Esophagus squamous epithelium (tissue), 5 donors: ENCODE results near the gene COPG1. TPM values are rescaled to one million over a fixed set of nuclear protein-coding genes. Genes with fewer than 3 reads are reported as not detected.

Source experiments
- DNase-seq: peaks from one replicate; lab custom pipeline; 2025; lab: John Stamatoyannopoulos, UW
- H3K27ac ChIP-seq, 4 donors: fragments of 200-600 bp; sonication (generic); one replicate each; pipeline ENCODE4 v1.5.1; 2016 to 2019; ENCODE audit warnings: mild to moderate bottlenecking in 1 of 4
- H3K27me3 ChIP-seq, 4 donors: fragments of 200-600 bp; sonication (generic); 1 replicate in 3 of 4; 2 replicates in 1 of 4; pipeline versions ENCODE4 v1.5.1 to v1.6.0; 2017 to 2021; ENCODE audit warnings: antibody characterized with exemption in 1 of 4
- H3K36me3 ChIP-seq, 3 donors: fragments of 200-600 bp; sonication (generic); one replicate each; pipeline ENCODE4 v1.5.1; 2016 to 2019
- H3K4me1 ChIP-seq, 3 donors: fragments of 200-600 bp; sonication (generic); one replicate each; pipeline ENCODE4 v1.5.1; 2017 to 2019
- H3K4me3 ChIP-seq, 4 donors: fragments of 200-600 bp; sonication (generic); 1 replicate in 3 of 4; 2 replicates in 1 of 4; pipeline ENCODE4 v1.5.1; 2016 to 2019; ENCODE audit warnings: mild to moderate bottlenecking in 2 of 4, moderate library complexity in 1 of 4
- H3K9me3 ChIP-seq, 3 donors: fragments of 200-600 bp; sonication (generic); one replicate each; pipeline ENCODE4 v1.5.1; 2016 to 2019
- CTCF ChIP-seq, 6 experiments: fragments of 450-650 bp in 4 of 6; fragments of 200-600 bp in 2 of 6; sonication (generic) in 2 of 6; IDR thresholded peaks; one replicate each; pipeline ENCODE4 v1.5.1; 2016 to 2019; ENCODE audit warnings: antibody characterized with exemption in 6 of 6, mild to moderate bottlenecking in 4 of 6, moderate library complexity in 4 of 6
- POLR2A ChIP-seq, 4 donors: fragments of 450-650 bp; IDR thresholded peaks; one replicate each; pipeline ENCODE4 v1.6.1; 2017; ENCODE audit warnings: antibody characterized with exemption in 4 of 4, mild to moderate bottlenecking in 4 of 4, moderate library complexity in 3 of 4
- WGBS, 2 donors: methylation state at CpG; one replicate each; pipeline ENCODE4 v1.1.5; 2018; 5-methylcytosine and 5-hydroxymethylcytosine counted together
- intact Hi-C: fragments of 100-400 bp; cut with DNase I; formaldehyde crosslinking; loops from one replicate; pipeline ENCODE4 v1.15.0; 2022
- total RNA-seq, 4 donors: library from RNA; depleted of rRNA; stranded (reverse); fragments of >200 nt; gene quantifications; one replicate each; pipeline ENCODE4 v1.1.0, GENCODE V29; 2016
- donor health status: DM: yes; HTN: yes; CAD: no.

The COPG1 gene
- total RNA-seq, 4 donors from 2014 or later = 68.3 to 121 (median 104) TPM

DNA sequence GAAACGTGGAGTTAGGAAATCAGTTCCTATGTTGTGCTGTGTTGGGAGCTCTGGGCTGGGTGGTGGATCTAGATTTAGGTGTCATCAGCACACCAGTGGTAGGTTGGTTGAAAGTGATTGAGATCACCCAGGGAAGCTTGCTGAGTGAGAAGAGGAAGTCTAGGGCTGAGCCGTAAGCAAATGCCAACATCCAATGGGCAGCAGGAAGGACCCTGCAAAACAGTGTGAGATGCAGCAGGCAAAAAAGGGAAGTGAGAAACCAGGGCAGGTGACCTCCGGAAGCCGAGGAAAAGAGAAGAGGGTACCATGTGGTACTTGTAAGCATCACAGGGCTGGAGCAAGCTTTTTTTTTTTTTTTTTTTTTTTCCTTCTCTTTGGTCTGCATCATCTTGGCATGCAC lies 15.9 kb upstream of the COPG1 start:
- Histone ChIP-seq H3K27me3 (no peaks in the 10 kb centered on the region), H3K4me1 (peaks cover 13 to 34% (median 18%) of the 10 kb centered on the region in 3 donors), H3K9me3 (no peaks in the 10 kb centered on the region), H3K4me3 (no peak overlapping the region), H3K36me3 (no peaks in the 10 kb centered on the region), H3K27ac (peak overlapping the region in 2 of 4 donors; percentile 37 to 39)
- TF ChIP-seq CTCF (IDR thresholded peaks at IDR 0.05) (no peak), POLR2A (IDR thresholded peaks at IDR 0.05) (peak in 1 of 4 donors; percentile 11)
- peak; percentile 15 for DNase-seq
- 42 to 62% methylated on average over 4 of the region's 4 CpGs for WGBS, 2 donors
- intact Hi-C loops = no loop called here

- peaks cover 9 to 34% (median 12%) of the 10 kb centered on the region in 3 donors for H3K4me1 ChIP-seq
- TF ChIP-seq CTCF (IDR thresholded peaks at IDR 0.05) (no peak), POLR2A (IDR thresholded peaks at IDR 0.05) (no peak)
- WGBS, 2 donors = 57 to 81% methylated on average over 3 of the region's 3 CpGs
- intact Hi-C loops = no loop called here
- no peaks in the 10 kb centered on the region for H3K9me3 ChIP-seq
- no peak overlapping the region for H3K4me3 ChIP-seq
- no peaks in the 10 kb centered on the region for H3K36me3 ChIP-seq
- no peak overlapping the region for H3K27ac ChIP-seq
- no peaks in the 10 kb centered on the region for H3K27me3 ChIP-seq
- DNase-seq = no peak
Observed at GRCh38 chr3:129234441-129234840, 15.0 kb upstream of the COPG1 start.

DNA sequence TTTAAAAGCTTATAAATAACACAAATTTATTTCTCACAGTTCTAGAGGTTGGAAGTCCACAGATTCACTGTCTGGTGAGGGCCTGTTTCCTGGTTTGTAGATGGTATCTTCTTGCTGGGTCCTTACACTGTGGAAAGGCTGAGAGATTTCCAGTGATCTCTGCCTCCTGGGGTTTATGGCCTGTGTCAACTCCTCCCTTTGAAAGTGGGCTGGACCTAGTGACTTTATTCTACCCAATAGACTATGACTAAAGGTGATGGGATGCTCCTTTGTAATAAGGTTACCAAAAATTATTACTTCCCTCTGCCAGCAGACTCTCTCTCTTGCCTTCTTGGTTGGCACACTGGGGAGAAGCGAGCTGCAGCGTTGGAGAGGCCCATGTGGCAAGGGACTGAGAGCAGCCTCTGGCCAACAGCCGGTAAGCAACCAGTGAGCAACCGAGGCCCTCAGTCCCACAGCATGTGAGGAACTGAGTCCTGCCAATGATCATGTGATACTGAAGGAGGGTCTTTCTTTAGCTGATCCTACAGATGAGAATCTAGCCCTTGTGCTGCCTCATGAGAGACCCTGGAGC lies 14.0 kb upstream of the COPG1 start:
- Histone ChIP-seq H3K9me3 (no peaks in the 10 kb centered on the region), H3K36me3 (no peaks in the 10 kb centered on the region), H3K4me3 (no peak overlapping the region), H3K4me1 (peaks cover 14 to 34% (median 14%) of the 10 kb centered on the region in 3 donors), H3K27ac (no peak overlapping the region), H3K27me3 (no peaks in the 10 kb centered on the region)
- no peak for DNase-seq
- 79 to 98% methylated on average over 4 of the region's 4 CpGs for WGBS, 2 donors
- intact Hi-C loops = no loop called here
- TF ChIP-seq POLR2A (IDR thresholded peaks at IDR 0.05) (no peak), CTCF (IDR thresholded peaks at IDR 0.05) (no peak)

GRCh38 chr3:129238945-129239705 lies 10.3 kb upstream of the COPG1 start:
- Histone ChIP-seq H3K4me3 (no peak overlapping the region), H3K36me3 (no peaks in the 10 kb centered on the region), H3K27me3 (no peaks in the 10 kb centered on the region), H3K27ac (peak overlapping the region; percentile 55 to 83 (median 78)), H3K4me1 (peaks cover 14 to 26% (median 16%) of the 10 kb centered on the region in 3 donors), H3K9me3 (no peaks in the 10 kb centered on the region)
- intact Hi-C loops = no loop called here
- 52 to 66% methylated on average over 8 of the region's 8 CpGs for WGBS, 2 donors
- TF ChIP-seq CTCF (IDR thresholded peaks at IDR 0.05) (peak in 1 of 6 experiments; percentile 9), POLR2A (IDR thresholded peaks at IDR 0.05) (no peak)
- DNase-seq = no peak

GRCh38 chr3:129239991-129240390 lies 9.4 kb upstream of the COPG1 start:
- intact Hi-C loops = loop anchor here (10.0 kb wide), 1 partner anchor 265 kb away; no protein-coding TSS in a partner anchor
- Histone ChIP-seq H3K27ac (peak overlapping the region; percentile 39 to 83 (median 62)), H3K4me3 (no peak overlapping the region), H3K27me3 (no peaks in the 10 kb centered on the region), H3K4me1 (peaks cover 14 to 29% (median 16%) of the 10 kb centered on the region in 3 donors), H3K9me3 (no peaks in the 10 kb centered on the region), H3K36me3 (no peaks in the 10 kb centered on the region)
- no peak for TF ChIP-seq POLR2A (IDR thresholded peaks at IDR 0.05)
- TF ChIP-seq CTCF (IDR thresholded peaks at IDR 0.05) = no peak
- 61 to 69% methylated on average over 3 to 6 of the region's 6 CpGs for WGBS, 2 donors
- DNase-seq = no peak
